Measurements from ENCODE around the gene RPS6KB1. TPM values are rescaled to one million over a fixed set of nuclear protein-coding genes. Genes with fewer than 3 reads are reported as not detected.
A peak's percentile ranks its signal among the peaks of the same experiment; 100 is the strongest.

The RPS6KB1 gene
- 10 to 100 TPM; 24.1 to 26.8 TPM for total RNA-seq

DNA sequence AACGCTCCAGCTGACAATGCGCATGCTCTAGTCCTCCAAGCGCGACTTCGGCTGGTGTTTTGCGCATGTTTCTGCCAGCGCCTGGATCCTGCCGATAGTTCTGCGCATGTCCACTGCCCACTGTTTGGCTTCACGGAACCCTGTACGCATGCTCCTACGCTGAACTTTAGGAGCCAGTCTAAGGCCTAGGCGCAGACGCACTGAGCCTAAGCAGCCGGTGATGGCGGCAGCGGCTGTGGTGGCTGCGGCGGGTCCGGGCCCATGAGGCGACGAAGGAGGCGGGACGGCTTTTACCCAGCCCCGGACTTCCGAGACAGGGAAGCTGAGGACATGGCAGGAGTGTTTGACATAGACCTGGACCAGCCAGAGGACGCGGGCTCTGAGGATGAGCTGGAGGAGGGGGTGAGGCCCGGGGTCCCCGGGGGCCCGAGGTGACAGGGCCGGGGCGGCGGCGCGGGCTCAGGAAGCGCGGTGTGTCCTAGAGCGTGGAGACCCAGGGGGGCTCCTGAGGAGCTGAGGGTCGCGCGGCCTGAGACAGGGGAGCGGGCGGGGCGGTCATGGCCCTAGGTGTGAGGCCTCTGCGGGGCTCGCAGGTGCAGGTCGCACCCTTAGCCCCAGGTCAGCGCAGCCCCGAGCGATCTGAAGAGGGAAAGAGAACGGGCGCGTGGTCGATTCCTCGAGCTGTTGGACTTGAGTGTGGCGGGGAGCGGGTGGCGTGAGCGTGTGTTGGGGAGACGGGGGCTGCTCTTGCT, at the start of gene RPS6KB1, which contains the start of gene TUBD1:
RPS6KB1 (plus strand) TSS at position 198 of the 752 bp plus-strand sequence; CDS start at position 262, 64 bp downstream.
TUBD1 (minus strand) TSS at position 20 of the 752 bp plus-strand sequence. CDS start 1,941 bp downstream, outside the sequence.
- no peaks in the 10 kb centered on the region for H3K4me1 ChIP-seq
- H3K36me3 ChIP-seq = no peaks in the 10 kb centered on the region
- DNase-seq = peak; percentile 97
- H3K27ac ChIP-seq = peak within 1 kb of the TSS; percentile 85
- intact Hi-C loops (cut with DNase I) = no loop called here
- H3K27me3 ChIP-seq = no peaks in the 10 kb centered on the region
- TF ChIP-seq, protein P1, sequence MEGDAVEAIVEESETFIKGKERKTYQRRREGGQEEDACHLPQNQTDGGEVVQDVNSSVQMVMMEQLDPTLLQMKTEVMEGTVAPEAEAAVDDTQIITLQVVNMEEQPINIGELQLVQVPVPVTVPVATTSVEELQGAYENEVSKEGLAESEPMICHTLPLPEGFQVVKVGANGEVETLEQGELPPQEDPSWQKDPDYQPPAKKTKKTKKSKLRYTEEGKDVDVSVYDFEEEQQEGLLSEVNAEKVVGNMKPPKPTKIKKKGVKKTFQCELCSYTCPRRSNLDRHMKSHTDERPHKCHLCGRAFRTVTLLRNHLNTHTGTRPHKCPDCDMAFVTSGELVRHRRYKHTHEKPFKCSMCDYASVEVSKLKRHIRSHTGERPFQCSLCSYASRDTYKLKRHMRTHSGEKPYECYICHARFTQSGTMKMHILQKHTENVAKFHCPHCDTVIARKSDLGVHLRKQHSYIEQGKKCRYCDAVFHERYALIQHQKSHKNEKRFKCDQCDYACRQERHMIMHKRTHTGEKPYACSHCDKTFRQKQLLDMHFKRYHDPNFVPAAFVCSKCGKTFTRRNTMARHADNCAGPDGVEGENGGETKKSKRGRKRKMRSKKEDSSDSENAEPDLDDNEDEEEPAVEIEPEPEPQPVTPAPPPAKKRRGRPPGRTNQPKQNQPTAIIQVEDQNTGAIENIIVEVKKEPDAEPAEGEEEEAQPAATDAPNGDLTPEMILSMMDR (IDR thresholded peaks at IDR 0.05) = no peak
- H3K9me3 ChIP-seq = no peaks in the 10 kb centered on the region
- H3K9ac ChIP-seq (ENCODE audit: low read depth in 2 of 2, low read length in 2 of 2) = peak within 1 kb of the TSS; percentile 78 to 97
- H3K4me3 ChIP-seq = peak within 1 kb of the TSS; percentile 99

DNA sequence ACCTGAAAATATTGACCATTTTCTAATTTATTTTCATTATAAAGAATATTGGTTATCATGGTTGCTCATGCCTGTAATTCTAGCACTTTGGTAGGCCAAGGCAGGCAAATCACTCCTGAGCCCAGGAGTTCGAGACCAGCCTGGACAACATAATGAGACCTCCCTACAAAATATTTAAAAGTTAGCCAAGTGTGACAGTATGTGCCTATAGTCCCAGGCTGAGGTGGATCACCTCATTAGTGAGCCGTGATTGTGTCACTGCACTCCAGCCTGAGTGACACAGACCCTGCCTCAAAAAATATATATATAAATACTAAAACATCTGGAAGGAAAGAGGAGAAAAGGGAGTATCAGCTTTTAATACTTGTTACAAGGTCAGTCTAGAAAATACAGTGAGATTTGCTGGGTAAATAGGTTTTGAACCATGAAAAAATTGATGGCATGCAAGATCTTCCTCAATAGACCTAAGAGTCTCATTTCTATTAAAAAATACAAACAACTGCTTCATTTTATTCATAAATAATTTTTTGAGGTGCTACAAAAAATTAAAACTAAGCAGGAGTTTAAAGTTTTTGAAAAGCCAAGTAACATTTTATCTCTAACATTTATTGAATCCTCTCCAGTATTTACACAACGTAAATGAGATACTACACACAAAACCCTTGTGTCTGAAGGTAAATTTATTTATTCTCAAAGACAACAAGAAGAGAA, 47.9 kb upstream of the RPS6KB1 start:
- Histone ChIP-seq H3K27me3 (no peaks in the 10 kb centered on the region), H3K4me1 (peaks cover 31% of the 10 kb centered on the region), H3K9me3 (no peaks in the 10 kb centered on the region), H3K4me3 (no peak overlapping the region), H3K9ac (ENCODE audit: low read depth in 2 of 2, low read length in 2 of 2) (peak overlapping the region in 1 of 2 donors; percentile 96), H3K36me3 (no peaks in the 10 kb centered on the region), H3K27ac (peak overlapping the region; percentile 100)
- TF ChIP-seq, protein P1 (IDR thresholded peaks at IDR 0.05) = no peak
- intact Hi-C loops (cut with DNase I) = no loop called here
- DNase-seq = no peak

DNA sequence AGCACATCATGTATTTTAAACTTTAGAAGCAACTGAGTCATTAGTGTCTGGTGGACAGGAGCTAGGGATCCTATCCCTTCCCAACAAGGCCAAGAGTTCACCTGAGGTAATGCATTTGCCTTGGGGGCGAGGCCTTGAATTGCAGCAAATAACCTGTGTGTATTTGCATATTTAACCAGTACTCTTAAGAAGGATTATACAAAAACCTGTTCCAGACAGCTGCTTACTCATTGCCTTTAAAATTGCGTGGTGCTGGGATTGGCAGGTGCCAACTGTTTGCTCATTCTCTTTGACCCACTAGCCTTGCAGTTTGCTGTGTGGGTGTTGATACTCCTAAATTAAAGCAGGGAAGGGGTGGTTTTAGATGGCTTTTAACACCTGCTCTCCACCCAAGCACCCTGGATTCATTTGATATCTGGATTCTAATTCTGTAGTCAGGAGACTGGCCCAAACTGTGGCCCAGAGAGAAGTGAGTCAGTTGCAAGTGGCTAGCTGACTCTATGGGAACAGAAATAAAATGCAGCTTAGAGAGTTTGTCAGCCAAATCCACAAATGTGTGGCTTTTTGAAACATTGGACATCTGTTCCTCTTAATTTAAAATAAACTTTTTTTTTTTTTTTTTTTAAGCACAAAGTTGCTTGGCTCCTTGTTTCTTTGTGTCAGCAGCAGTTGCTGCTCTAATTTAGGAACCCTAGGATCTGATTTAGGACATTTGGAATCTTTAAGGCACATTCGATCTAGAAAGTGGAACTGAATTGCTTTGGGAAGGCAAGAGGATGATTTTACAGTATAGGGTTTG, 47.1 kb upstream of the RPS6KB1 start:
- H3K27me3 ChIP-seq = no peaks in the 10 kb centered on the region
- peak overlapping the region; percentile 57 to 96 for H3K9ac ChIP-seq (ENCODE audit: low read depth in 2 of 2, low read length in 2 of 2)
- H3K9me3 ChIP-seq = no peaks in the 10 kb centered on the region
- peaks cover 31% of the 10 kb centered on the region for H3K4me1 ChIP-seq
- H3K4me3 ChIP-seq = no peak overlapping the region
- H3K27ac ChIP-seq = peak overlapping the region; percentile 100
- H3K36me3 ChIP-seq = no peaks in the 10 kb centered on the region
- TF ChIP-seq, protein P1 (IDR thresholded peaks at IDR 0.05) = no peak
- DNase-seq = peak; percentile 89
- intact Hi-C loops (cut with DNase I) = no loop called here

DNA sequence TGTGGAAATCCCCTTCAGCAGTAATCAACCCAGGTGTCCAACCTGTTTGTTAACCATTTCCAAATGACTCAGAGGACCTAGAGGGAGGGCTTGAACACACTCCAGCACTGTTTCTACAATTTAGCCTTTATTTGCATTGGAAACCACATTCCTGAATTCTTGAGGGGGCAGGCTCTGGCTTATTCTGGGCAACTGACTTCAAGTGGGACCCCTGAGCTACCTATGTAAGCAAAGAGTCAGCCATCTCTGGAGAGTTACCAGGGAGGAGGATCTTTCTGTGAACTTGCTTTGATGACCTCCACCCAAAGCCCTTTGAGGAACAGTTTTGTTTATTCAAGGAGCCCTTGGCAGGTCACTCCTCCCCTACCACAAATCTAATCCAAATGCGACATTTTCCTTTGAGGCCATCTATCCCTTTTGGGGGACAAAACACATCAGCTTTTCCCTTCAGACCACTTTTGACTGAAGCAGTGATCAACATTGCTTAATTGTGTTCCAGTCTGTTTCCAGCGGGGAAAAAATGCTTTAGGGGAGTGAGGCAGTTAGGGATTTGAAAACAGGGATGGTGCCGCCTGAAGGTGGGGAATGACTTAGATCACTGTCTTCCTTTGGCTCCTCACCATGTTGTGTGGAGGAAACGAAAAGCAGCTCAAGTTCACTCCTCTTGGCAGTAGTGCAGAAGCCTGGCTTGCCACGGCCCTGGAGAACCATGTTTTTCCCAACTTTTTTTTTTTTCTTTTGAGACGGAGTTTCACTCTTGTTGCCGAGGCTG, 46.3 kb upstream of the RPS6KB1 start:
- H3K9me3 ChIP-seq = no peaks in the 10 kb centered on the region
- intact Hi-C loops (cut with DNase I) = no loop called here
- no peak overlapping the region for H3K4me3 ChIP-seq
- peak overlapping the region; percentile 100 for H3K27ac ChIP-seq
- peak overlapping the region; percentile 57 to 96 for H3K9ac ChIP-seq (ENCODE audit: low read depth in 2 of 2, low read length in 2 of 2)
- DNase-seq = peak; percentile 60
- H3K27me3 ChIP-seq = no peaks in the 10 kb centered on the region
- peaks cover 31% of the 10 kb centered on the region for H3K4me1 ChIP-seq
- no peaks in the 10 kb centered on the region for H3K36me3 ChIP-seq
- TF ChIP-seq, protein P1 (IDR thresholded peaks at IDR 0.05) = no peak
